PC-3 (cell line): ENCODE data around the gene INPPL1. TPM values are rescaled to one million over a fixed set of nuclear protein-coding genes. Genes with fewer than 3 reads are reported as not detected.

Source experiments
- ATAC-seq: fragments of 200-7000 bp; cut with Tn5 transposase; 2 replicates; pipeline ENCODE4 v1.9.1; 2020; ENCODE audit warnings: mild to moderate bottlenecking, moderate library complexity
- BruUV-seq: library from RNA; stranded (reverse); fragments of 400-500 nt; replicated peaks from 2 replicates; lab custom pipeline; 2021; lab: Mats Ljungman, UMichigan
- CTCF ChIA-PET: fragments of 300-600 bp; sonication (Branson Sonifier 250); formaldehyde crosslinking; loops from one replicate; lab custom pipeline; 2022; ENCODE audit warnings: antibody characterized with exemption; lab: Charles Lee
- POLR2A ChIA-PET: fragments of 300-600 bp; sonication (Branson Sonifier 250); formaldehyde crosslinking; loops from one replicate; lab custom pipeline; 2022; ENCODE audit warnings: antibody characterized with exemption; ENCODE audit not compliant: unreplicated experiment; lab: Charles Lee
- DNase-seq: peaks from one replicate; pipeline ENCODE4 v3.0.0-alpha.2; 2015
- H2AFZ ChIP-seq: fragments of 300-600 bp; sonication (generic); 2 replicates; pipeline ENCODE4 v1.6.0; 2016; ENCODE audit warnings: antibody characterized with exemption, low read length
- H3F3A ChIP-seq: fragments of 300-600 bp; sonication (generic); one replicate; pipeline ENCODE4 v1.6.0; 2017; ENCODE audit warnings: antibody characterized with exemption, low read length, control low read depth, mild to moderate bottlenecking; ENCODE audit not compliant: unreplicated experiment
- H3K27ac ChIP-seq: fragments of 300-600 bp; sonication (generic); 2 replicates; pipeline ENCODE4 v1.5.1; 2016; ENCODE audit warnings: mild to moderate bottlenecking, low read length
- H3K27me3 ChIP-seq: fragments of 300-600 bp; sonication (generic); 2 replicates; pipeline ENCODE4 v1.6.1; 2016; ENCODE audit warnings: low read length, mixed read lengths
- H3K36me3 ChIP-seq: fragments of 300-600 bp; sonication (generic); 2 replicates; pipeline ENCODE4 v1.6.1; 2016; ENCODE audit warnings: low read depth, mixed run types, low read length, mixed read lengths
- H3K4me1 ChIP-seq: fragments of 300-600 bp; sonication (generic); 2 replicates; pipeline ENCODE4 v1.5.1; 2016; ENCODE audit warnings: low read length; ENCODE audit not compliant: insufficient read depth
- H3K4me2 ChIP-seq: fragments of 300-600 bp; sonication (generic); 2 replicates; pipeline ENCODE4 v1.6.0; 2016; ENCODE audit warnings: low read length
- H3K4me3 ChIP-seq: fragments of 300-600 bp; sonication (generic); 2 replicates; pipeline ENCODE4 v1.5.1; 2016; ENCODE audit warnings: mild to moderate bottlenecking, low read length, mixed read lengths
- H3K79me2 ChIP-seq: fragments of 300-600 bp; sonication (generic); 2 replicates; pipeline ENCODE4 v1.6.1; 2017; ENCODE audit warnings: low read length, mixed read lengths
- H3K9ac ChIP-seq: fragments of 300-600 bp; sonication (generic); 2 replicates; pipeline ENCODE4 v1.6.0; 2016; ENCODE audit warnings: mild to moderate bottlenecking, low read length
- H3K9me2 ChIP-seq: fragments of 300-600 bp; sonication (generic); replicated peaks from 2 replicates; pipeline ENCODE4 v1.6.1; 2016; ENCODE audit warnings: mixed run types, low read length, mixed read lengths
- H3K9me3 ChIP-seq: fragments of 300-600 bp; sonication (generic); 2 replicates; pipeline ENCODE4 v1.6.1; 2016; ENCODE audit warnings: low read length, mixed read lengths
- H4K20me1 ChIP-seq: fragments of 300-600 bp; sonication (generic); 2 replicates; pipeline ENCODE4 v1.6.1; 2016; ENCODE audit warnings: low read length, mixed read lengths
- CTCF ChIP-seq: fragments of 300-600 bp; sonication (generic); conservative IDR thresholded peaks from 2 replicates; pipeline ENCODE4 v1.5.1; 2017; ENCODE audit warnings: antibody characterized with exemption, low read depth, mild to moderate bottlenecking, low read length
- EZH2 ChIP-seq: fragments of 300-600 bp; sonication (generic); IDR thresholded peaks from one replicate; pipeline ENCODE4 v1.6.1; 2017; ENCODE audit warnings: antibody characterized with exemption, mild to moderate bottlenecking, low read length; ENCODE audit not compliant: unreplicated experiment
- EZH2phosphoT487 ChIP-seq: fragments of 300-600 bp; sonication (generic); IDR thresholded peaks from 2 replicates; pipeline ENCODE4 v1.6.1; 2018; ENCODE audit warnings: mild to moderate bottlenecking, antibody characterized with exemption, low read length, borderline replicate concordance
- intact Hi-C: fragments of 100-400 bp; cut with micrococcal nuclease; formaldehyde crosslinking; loops from 2 replicates; pipeline ENCODE4 v1.9.0; 2023
- total RNA-seq: library from RNA; depleted of rRNA; stranded (reverse); fragments of >200 nt; gene quantifications from 2 replicates; pipeline ENCODE4 v1.2.3, GENCODE V29; 2014

The INPPL1 gene
- total RNA-seq, 1 experiment from 2014 or later, result 100 TPM

- Histone ChIP-seq H3K4me1 (0 out of 2 replicates have a peak, but pooled peaks cover 3% of the 10 kb centered on the region), H3K27ac (no peak overlapping the region), H3K4me3 (no peak overlapping the region), H3K27me3 (peaks cover 18% of the 10 kb centered on the region), H3K9ac (no peak overlapping the region), H4K20me1 (no peaks in the 10 kb centered on the region), H2AFZ (no peak overlapping the region), H3F3A (no peaks in the 10 kb centered on the region), H3K79me2 (no peaks in the 10 kb centered on the region), H3K9me2 (no peaks in the 10 kb centered on the region), H3K36me3 (no peaks in the 10 kb centered on the region), H3K4me2 (no peak overlapping the region), H3K9me3 (no peaks in the 10 kb centered on the region)
- ATAC-seq (no peak), DNase-seq (no peak)
- intact Hi-C loops, result no loop called here
- CTCF ChIA-PET, result interaction anchor here (0.6 kb wide), 1 partner anchor 116 kb away, joined by 3 read pairs; no protein-coding TSS in a partner anchor
- TF ChIP-seq EZH2phosphoT487 (no peak), CTCF (no peak), EZH2 (no peak)
- POLR2A ChIA-PET, result no interaction called here
- BruUV-seq, result no TSS peak
Observed at GRCh38 chr11:72259490-72259889, 34.9 kb downstream of the INPPL1 start.

GRCh38 chr11:72260574-72260973 lies 36.0 kb downstream of the INPPL1 start:
- no TSS peak for BruUV-seq
- no peak overlapping the region for H2AFZ ChIP-seq
- CTCF ChIA-PET, result interaction anchor here (0.7 kb wide), 1 partner anchor 235 kb away, joined by 4 read pairs; no protein-coding TSS in a partner anchor

More at GRCh38 chr11:72260574-72260973, 36.0 kb downstream of the INPPL1 start:
- no peak for DNase-seq
- TF ChIP-seq CTCF, result no peak
- TF ChIP-seq EZH2, result no peak
- TF ChIP-seq EZH2phosphoT487, result no peak
- Histone ChIP-seq H3K27ac (no peak overlapping the region), H4K20me1 (no peaks in the 10 kb centered on the region), H3K79me2 (no peaks in the 10 kb centered on the region), H3K9me2 (no peaks in the 10 kb centered on the region), H3K4me1 (0 out of 2 replicates have a peak, but pooled peaks cover 3% of the 10 kb centered on the region), H3K36me3 (no peaks in the 10 kb centered on the region), H3F3A (no peaks in the 10 kb centered on the region), H3K27me3 (peaks cover 7% of the 10 kb centered on the region; the same call in 1 of the 2 replicates), H3K4me3 (no peak overlapping the region), H3K9me3 (no peaks in the 10 kb centered on the region), H3K9ac (no peak overlapping the region), H3K4me2 (no peak overlapping the region)
- POLR2A ChIA-PET, result interaction anchor here (0.6 kb wide), 1 partner anchor 1387 kb away, joined by 3 read pairs; no protein-coding TSS in a partner anchor
- intact Hi-C loops, result no loop called here
- no peak for ATAC-seq
